NB4 (cell line): ENCODE data around the gene ANKS1B.

Experiments used
- POLR2A ChIP-seq: IDR thresholded peaks from 2 replicates; pipeline ENCODE4 v1.6.1; 2011; ENCODE audit warnings: mild to moderate bottlenecking; ENCODE audit not compliant: insufficient read length; ENCODE audit errors: extremely low read depth
- TF ChIP-seq, protein P1 (sequence below): IDR thresholded peaks from one replicate; pipeline ENCODE4 v1.5.1; 2012; ENCODE audit warnings: low read depth, low read length
- TF ChIP-seq, protein P2 (sequence below): IDR thresholded peaks from 2 replicates; pipeline ENCODE4 v1.6.1; 2011; ENCODE audit warnings: low read depth, low read length

DNA sequence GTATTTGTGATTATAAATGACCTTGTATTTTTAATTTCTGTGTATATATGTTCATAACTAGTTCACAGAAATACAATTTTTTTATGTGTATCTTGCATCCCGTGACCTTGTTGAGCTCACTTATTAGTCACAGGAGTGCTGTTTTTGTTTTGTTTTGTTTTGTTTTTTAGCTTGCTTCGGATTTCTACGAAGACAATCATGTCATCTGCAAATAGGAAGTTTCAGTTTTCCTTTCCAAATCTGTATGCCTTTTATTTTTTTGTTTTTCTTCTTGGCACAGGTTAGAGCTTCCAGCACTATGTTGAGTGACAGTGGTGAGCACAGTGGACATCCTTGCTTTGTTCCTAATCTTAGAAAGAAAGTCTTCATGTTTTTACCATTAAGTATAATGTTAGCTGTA is 566.4 kb downstream of the ANKS1B start:
- TF ChIP-seq, protein P1, sequence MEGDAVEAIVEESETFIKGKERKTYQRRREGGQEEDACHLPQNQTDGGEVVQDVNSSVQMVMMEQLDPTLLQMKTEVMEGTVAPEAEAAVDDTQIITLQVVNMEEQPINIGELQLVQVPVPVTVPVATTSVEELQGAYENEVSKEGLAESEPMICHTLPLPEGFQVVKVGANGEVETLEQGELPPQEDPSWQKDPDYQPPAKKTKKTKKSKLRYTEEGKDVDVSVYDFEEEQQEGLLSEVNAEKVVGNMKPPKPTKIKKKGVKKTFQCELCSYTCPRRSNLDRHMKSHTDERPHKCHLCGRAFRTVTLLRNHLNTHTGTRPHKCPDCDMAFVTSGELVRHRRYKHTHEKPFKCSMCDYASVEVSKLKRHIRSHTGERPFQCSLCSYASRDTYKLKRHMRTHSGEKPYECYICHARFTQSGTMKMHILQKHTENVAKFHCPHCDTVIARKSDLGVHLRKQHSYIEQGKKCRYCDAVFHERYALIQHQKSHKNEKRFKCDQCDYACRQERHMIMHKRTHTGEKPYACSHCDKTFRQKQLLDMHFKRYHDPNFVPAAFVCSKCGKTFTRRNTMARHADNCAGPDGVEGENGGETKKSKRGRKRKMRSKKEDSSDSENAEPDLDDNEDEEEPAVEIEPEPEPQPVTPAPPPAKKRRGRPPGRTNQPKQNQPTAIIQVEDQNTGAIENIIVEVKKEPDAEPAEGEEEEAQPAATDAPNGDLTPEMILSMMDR = no peak
- no peak for TF ChIP-seq POLR2A
- TF ChIP-seq, protein P2, sequence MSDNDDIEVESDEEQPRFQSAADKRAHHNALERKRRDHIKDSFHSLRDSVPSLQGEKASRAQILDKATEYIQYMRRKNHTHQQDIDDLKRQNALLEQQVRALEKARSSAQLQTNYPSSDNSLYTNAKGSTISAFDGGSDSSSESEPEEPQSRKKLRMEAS = no peak
